GM12892 (cell line): ENCODE results near the gene ELP5.

ENCODE experiments used
- DNase-seq: peaks from one replicate; pipeline ENCODE4 v3.0.0; 2011; ENCODE audit not compliant: insufficient read length
- FAIRE-seq: peaks from 2 replicates; lab custom pipeline; 2011; peaks lifted over from hg19 to GRCh38; lab: Jason Lieb, UNC
- POLR2A ChIP-seq: IDR thresholded peaks from 2 replicates; pipeline ENCODE4 v1.6.1; 2011; ENCODE audit warnings: low read depth, low read length, control low read depth
- POLR2AphosphoS5 ChIP-seq: IDR thresholded peaks from 2 replicates; pipeline ENCODE4 v1.6.1; 2011; ENCODE audit warnings: low read depth, low read length, control low read depth
- TAF1 ChIP-seq: IDR thresholded peaks from 2 replicates; pipeline ENCODE4 v1.6.1; 2011; ENCODE audit warnings: low read depth, mild to moderate bottlenecking, control low read depth, low read length, borderline replicate concordance

ELP5 gene

DNA sequence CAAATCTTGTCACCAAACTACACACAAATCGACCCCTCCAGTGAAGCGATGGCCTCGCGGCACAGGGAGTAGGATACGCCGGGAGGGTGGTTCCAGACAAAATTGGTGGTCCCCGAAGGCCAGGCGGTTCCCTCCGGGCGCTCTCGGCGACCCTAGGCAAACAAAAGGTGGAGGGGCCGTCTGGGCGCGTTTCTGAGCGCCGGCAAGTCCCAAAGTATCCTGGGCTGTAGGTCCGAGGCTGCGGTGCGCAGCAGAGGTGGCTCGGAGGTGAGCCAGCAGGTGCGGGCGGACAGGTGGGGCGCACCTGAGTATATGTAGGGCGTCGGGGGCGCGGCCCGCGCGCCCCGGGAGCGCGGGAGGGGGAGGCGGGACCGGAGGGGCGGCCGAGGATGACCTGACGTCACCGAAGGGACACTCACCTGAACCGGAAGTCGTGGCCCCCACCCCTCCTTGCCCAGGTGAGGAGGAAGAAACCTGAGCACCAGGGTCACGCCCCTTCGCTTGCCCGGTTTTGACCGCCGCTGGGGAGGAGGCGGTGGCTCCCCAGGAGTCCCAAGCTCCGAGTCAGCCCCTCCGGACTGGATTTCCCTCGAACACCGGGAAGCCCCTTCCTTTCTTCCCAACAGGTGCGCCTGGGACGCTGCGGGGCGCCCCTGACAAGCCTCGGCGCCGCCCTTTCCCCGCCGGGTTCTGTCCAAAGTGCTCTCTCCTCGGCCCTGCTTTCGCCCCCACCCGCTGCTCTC lies 10.3 kb downstream of the ELP5 start, which contains the start of gene CLDN7:
Gene CLDN7, minus strand, starts transcription at position 287 of the 743 bp plus-strand sequence. CDS start 435 bp downstream, outside the sequence.
- TF ChIP-seq POLR2A (no peak), POLR2AphosphoS5 (no peak), TAF1 (no peak)
- FAIRE-seq (no peak), DNase-seq (no peak)

DNA sequence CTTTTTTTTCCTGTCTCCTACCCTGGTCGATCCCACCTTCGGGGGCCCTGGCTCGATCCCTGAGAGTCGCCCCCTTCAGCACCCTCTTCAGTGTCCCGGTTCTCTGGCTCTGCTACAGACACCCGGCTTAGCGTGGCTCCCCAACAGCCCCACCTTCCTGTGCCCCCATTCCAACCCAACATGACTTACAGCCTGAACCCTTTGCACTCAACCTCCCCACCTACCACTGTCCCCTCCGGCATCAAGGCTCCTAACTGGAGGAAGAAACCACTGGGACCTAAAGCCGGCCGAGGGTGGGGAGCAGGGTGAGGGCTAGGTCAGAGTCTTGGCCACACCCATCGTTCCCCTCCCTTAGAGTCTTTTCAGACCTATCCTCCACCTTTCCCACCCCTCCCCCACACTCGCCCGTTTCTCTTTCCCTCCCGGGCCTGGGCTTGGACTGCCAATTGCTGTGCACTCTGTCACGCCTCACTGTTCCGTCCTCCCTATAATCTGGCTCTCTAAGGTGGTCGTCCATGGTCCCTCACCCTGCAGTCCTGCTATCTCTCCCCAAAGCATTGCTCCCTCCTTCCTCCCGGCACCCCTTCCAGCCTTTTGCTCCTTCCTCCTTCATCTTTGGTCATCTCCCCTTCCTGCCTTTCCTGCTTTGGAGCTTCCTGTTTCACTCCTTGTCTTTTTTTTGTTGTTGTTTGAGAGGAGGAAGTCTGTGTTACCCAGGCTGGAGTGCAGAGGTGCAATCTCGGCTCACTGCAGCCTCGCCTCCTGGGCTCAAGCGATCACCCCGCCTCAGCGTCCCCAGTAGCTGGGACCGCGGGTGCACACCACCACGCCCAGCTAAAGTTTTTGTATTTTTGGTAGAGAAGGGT lies 11.2 kb downstream of the ELP5 start:
- no peak for TF ChIP-seq TAF1
- no peak for TF ChIP-seq POLR2AphosphoS5
- TF ChIP-seq POLR2A, result no peak
- DNase-seq (no peak), FAIRE-seq (no peak)

DNA sequence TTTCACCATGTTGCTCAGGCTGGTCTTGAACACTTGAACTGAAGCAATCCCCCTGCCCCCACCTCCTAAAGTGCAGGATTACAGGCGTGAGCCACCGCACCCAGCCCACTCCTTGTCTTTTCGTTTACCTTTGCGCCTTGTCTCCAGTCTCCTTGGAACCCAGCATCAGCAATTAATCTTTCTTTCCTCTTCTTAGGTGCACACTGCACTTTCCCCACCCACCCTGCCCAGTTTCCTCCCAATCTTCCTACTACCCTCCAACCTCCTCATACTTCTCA lies 11.7 kb downstream of the ELP5 start:
- FAIRE-seq, result no peak
- no peak for DNase-seq
- TF ChIP-seq POLR2AphosphoS5 (no peak), TAF1 (no peak), POLR2A (no peak)

DNA sequence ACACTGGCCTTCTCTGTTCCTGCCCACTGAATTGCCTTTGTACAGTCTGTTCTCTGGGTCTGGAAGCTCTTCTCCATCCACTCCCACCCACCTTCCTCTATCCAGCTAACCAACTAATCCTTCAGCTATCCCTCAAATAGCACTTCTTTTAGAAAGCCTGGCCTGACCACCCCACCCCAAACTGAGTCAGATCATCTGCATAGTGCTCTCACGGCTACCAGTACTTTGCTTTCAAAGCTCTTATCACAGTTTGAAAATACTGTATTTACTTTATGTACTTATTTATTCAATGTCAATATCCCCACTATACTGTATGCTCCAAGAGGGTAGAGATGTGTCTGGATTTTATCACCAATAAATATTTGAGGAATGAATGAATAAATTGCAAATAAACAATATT lies 14.8 kb downstream of the ELP5 start:
- DNase-seq, result no peak
- TF ChIP-seq TAF1 (no peak), POLR2AphosphoS5 (no peak), POLR2A (no peak)
- no peak for FAIRE-seq

GRCh38 chr17:7279448-7279847 lies 27.4 kb downstream of the ELP5 start:
- DNase-seq, result no peak
- no peak for TF ChIP-seq POLR2AphosphoS5
- TF ChIP-seq TAF1, result no peak
- no peak for TF ChIP-seq POLR2A
- no peak for FAIRE-seq

- FAIRE-seq, result peak; percentile 81
- TF ChIP-seq POLR2AphosphoS5 (no peak), TAF1 (no peak), POLR2A (no peak)
- peak; percentile 81 for DNase-seq
Observed at GRCh38 chr17:7280519-7281073, 28.6 kb downstream of the ELP5 start.

- FAIRE-seq (peak; percentile 98), DNase-seq (peak; percentile 98)
- TF ChIP-seq TAF1 (no peak), POLR2A (no peak), POLR2AphosphoS5 (no peak)
Observed at GRCh38 chr17:7281074-7281952, 29.3 kb downstream of the ELP5 start, which contains the start of gene SLC2A4. Gene SLC2A4, plus strand, starts transcription at chr17:7281718. Its CDS starts 217 bp downstream, at chr17:7281935.

DNA sequence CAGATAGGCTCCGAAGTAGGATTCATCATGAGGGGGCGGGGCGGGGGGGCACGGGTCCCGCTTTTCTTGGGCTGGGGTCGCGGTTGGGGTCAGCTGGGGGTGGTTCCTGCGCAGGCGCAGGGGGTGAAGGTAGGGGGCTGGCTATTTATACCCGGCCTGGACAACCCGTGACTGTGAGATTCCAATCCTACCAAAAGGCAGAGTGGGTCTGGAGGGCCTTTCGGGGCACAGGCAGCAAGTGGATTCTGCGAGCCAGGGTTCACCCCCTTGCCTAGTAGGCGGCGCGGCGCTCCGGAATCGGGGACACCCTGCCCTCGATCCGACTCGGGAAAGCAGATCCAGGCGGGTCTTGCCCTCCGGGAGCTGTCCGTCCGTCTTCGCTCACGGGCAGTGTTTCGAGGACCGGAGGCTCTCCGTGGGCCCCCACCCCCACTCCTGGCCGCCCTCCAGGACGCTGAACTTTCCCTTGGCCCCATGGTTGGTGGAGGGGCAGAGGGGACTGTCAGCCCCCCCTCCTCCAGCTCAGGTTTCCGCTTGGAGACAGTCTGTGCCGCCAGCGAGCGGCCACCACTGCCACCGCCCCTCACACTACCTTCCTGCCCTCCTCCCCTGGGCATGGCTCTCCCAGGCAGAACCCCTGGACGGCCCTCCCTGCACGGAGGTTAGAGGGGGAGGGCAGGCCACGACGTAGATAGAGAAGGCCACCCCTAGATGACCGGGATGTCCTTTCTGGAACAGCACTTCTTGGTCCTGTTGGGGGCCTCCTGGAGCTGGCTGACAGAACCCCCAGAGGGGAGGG lies 30.1 kb downstream of the ELP5 start:
- FAIRE-seq (peak; percentile 21), DNase-seq (no peak)
- TF ChIP-seq POLR2A, result no peak
- no peak for TF ChIP-seq POLR2AphosphoS5
- no peak for TF ChIP-seq TAF1

GRCh38 chr17:7282752-7283321 lies 30.8 kb downstream of the ELP5 start:
- TF ChIP-seq TAF1, result no peak
- TF ChIP-seq POLR2A, result no peak
- no peak for TF ChIP-seq POLR2AphosphoS5
- no peak for FAIRE-seq
- no peak for DNase-seq

- FAIRE-seq, result no peak
- TF ChIP-seq POLR2A (no peak), TAF1 (no peak), POLR2AphosphoS5 (no peak)
- no peak for DNase-seq
Observed at GRCh38 chr17:7283471-7284216, 31.6 kb downstream of the ELP5 start.
